Activated CD8-positive, alpha-beta memory T cell treated with anti-CD3 and anti-CD28 coated beads, Interleukin-2, amount 10 ng/mL, durations not matched to agents 7 days and 5 days (primary cell): Measurements from ENCODE around the gene C2CD4B. TPM values are rescaled to one million over a fixed set of nuclear protein-coding genes. Genes with fewer than 3 reads are reported as not detected.

ENCODE experiments used
- ATAC-seq: fragments of 150-1000 bp; cut with Tn5 transposase; one replicate; pipeline ENCODE4 v1.10.0; 2021; ENCODE audit warnings: moderate library complexity
- CTCF ChIA-PET: fragments of 350-600 bp; sonication (Branson Sonifier 250); formaldehyde crosslinking; loops from one replicate; lab custom pipeline; 2021; ENCODE audit warnings: antibody characterized with exemption; lab: Charles Lee
- DNase-seq: peaks from one replicate; pipeline ENCODE4 v3.0.0-alpha.2; 2020
- H3K27ac Mint-ChIP-seq: one replicate; pipeline ENCODE4 v1.8.0; 2021; ENCODE audit warnings: mild to moderate bottlenecking, mixed read lengths
- H3K27me3 Mint-ChIP-seq: one replicate; pipeline ENCODE4 v1.8.0; 2021; ENCODE audit warnings: mixed read lengths
- H3K36me3 Mint-ChIP-seq: one replicate; pipeline ENCODE4 v1.8.0; 2021; ENCODE audit warnings: mild to moderate bottlenecking, mixed read lengths
- H3K4me1 Mint-ChIP-seq: one replicate; pipeline ENCODE4 v1.8.0; 2021; ENCODE audit warnings: mixed read lengths
- H3K4me3 Mint-ChIP-seq: one replicate; pipeline ENCODE4 v1.8.0; 2021; ENCODE audit warnings: mild to moderate bottlenecking, moderate library complexity, mixed read lengths
- H3K9me3 Mint-ChIP-seq: one replicate; pipeline ENCODE4 v1.8.0; 2022; ENCODE audit warnings: low read depth, mixed read lengths
- total RNA-seq, 2 experiments: library from RNA; stranded (reverse); gene quantifications; one replicate each; pipeline ENCODE4 v1.2.3, GENCODE V29; 2021

Gene C2CD4B
- total RNA-seq, 2 experiments from 2014 or later: 0.23 TPM; not detected in 1

- H3K4me3 Mint-ChIP-seq: no peak overlapping the region
- no peaks in the 10 kb centered on the region for H3K36me3 Mint-ChIP-seq
- ATAC-seq (no peak), DNase-seq (no peak)
- no peak overlapping the region for H3K27ac Mint-ChIP-seq
- H3K27me3 Mint-ChIP-seq: peaks cover 50% of the 10 kb centered on the region
- no peaks in the 10 kb centered on the region for H3K4me1 Mint-ChIP-seq
- CTCF ChIA-PET: no interaction called here
- no peaks in the 10 kb centered on the region for H3K9me3 Mint-ChIP-seq
Observed at GRCh38 chr15:62173215-62173614, 8.1 kb upstream of the C2CD4B start.

- no peak for ATAC-seq
- Mint-ChIP-seq H3K4me3 (no peak overlapping the region), H3K27ac (no peak overlapping the region), H3K27me3 (peaks cover 60% of the 10 kb centered on the region), H3K36me3 (no peaks in the 10 kb centered on the region), H3K9me3 (no peaks in the 10 kb centered on the region), H3K4me1 (no peaks in the 10 kb centered on the region)
- CTCF ChIA-PET: no interaction called here
- DNase-seq: no peak
Observed at GRCh38 chr15:62171882-62172281, 6.8 kb upstream of the C2CD4B start.

- Mint-ChIP-seq H3K36me3 (peaks cover 2% of the 10 kb centered on the region), H3K4me3 (no peak overlapping the region), H3K4me1 (peaks cover 13% of the 10 kb centered on the region), H3K27me3 (peaks cover 82% of the 10 kb centered on the region), H3K27ac (no peak overlapping the region), H3K9me3 (no peaks in the 10 kb centered on the region)
- DNase-seq: no peak
- no peak for ATAC-seq
- CTCF ChIA-PET: interaction anchor here (1.2 kb wide), 1 partner anchor 13 kb away, joined by 4 read pairs; no protein-coding TSS in a partner anchor
Observed at GRCh38 chr15:62165793-62166375, 799 bp upstream of the C2CD4B start.

GRCh38 chr15:62164396-62165103 lies 535 bp downstream of the C2CD4B start:
- no peak for DNase-seq
- Mint-ChIP-seq H3K9me3 (no peaks in the 10 kb centered on the region), H3K4me3 (peak overlapping the region; percentile 48), H3K27ac (peak overlapping the region; percentile 7), H3K27me3 (peaks cover 86% of the 10 kb centered on the region), H3K4me1 (peaks cover 13% of the 10 kb centered on the region), H3K36me3 (peaks cover 2% of the 10 kb centered on the region)
- ATAC-seq: peak; percentile 63
- CTCF ChIA-PET: interaction anchor here (0.9 to 1.2 kb wide), 2 partner anchors 14 to 104 kb away, joined by 3 to 4 read pairs; partner anchors contain the start of gene VPS13C

- CTCF ChIA-PET: no interaction called here
- peaks cover 85% of the 10 kb centered on the region for H3K27me3 Mint-ChIP-seq
- DNase-seq (no peak), ATAC-seq (no peak)
- peaks cover 2% of the 10 kb centered on the region for H3K36me3 Mint-ChIP-seq
- H3K27ac Mint-ChIP-seq: no peak overlapping the region
- H3K4me3 Mint-ChIP-seq: no peak overlapping the region
- no peaks in the 10 kb centered on the region for H3K9me3 Mint-ChIP-seq
- peaks cover 13% of the 10 kb centered on the region for H3K4me1 Mint-ChIP-seq
Observed at GRCh38 chr15:62164014-62164395, 1.1 kb downstream of the C2CD4B start.

- ATAC-seq: no peak
- CTCF ChIA-PET: no interaction called here
Observed at GRCh38 chr15:62163397-62164013, 1.6 kb downstream of the C2CD4B start.

GRCh38 chr15:62153228-62153627 lies 11.9 kb downstream of the C2CD4B start:
- peak; percentile 63 for ATAC-seq
- Mint-ChIP-seq H3K4me1 (peaks cover 2% of the 10 kb centered on the region), H3K9me3 (peaks cover 2% of the 10 kb centered on the region), H3K4me3 (no peak overlapping the region), H3K36me3 (peaks cover 2% of the 10 kb centered on the region), H3K27me3 (peaks cover 36% of the 10 kb centered on the region), H3K27ac (no peak overlapping the region)
- CTCF ChIA-PET: no interaction called here
- no peak for DNase-seq

More at GRCh38 chr15:62163397-62164013, 1.6 kb downstream of the C2CD4B start:
- Mint-ChIP-seq H3K4me3 (peak overlapping the region; percentile 17), H3K4me1 (peaks cover 13% of the 10 kb centered on the region), H3K36me3 (peaks cover 2% of the 10 kb centered on the region), H3K27me3 (peaks cover 84% of the 10 kb centered on the region), H3K9me3 (no peaks in the 10 kb centered on the region), H3K27ac (no peak overlapping the region)
- no peak for DNase-seq

GRCh38 chr15:62150445-62150844 lies 14.6 kb downstream of the C2CD4B start:
- Mint-ChIP-seq H3K4me3 (no peak overlapping the region), H3K36me3 (no peaks in the 10 kb centered on the region), H3K27me3 (peaks cover 28% of the 10 kb centered on the region), H3K9me3 (no peaks in the 10 kb centered on the region), H3K4me1 (peaks cover 2% of the 10 kb centered on the region), H3K27ac (no peak overlapping the region)
- CTCF ChIA-PET: no interaction called here
- DNase-seq (no peak), ATAC-seq (no peak)

- Mint-ChIP-seq H3K27ac (no peak overlapping the region), H3K36me3 (no peaks in the 10 kb centered on the region), H3K4me1 (peaks cover 2% of the 10 kb centered on the region), H3K27me3 (peaks cover 21% of the 10 kb centered on the region), H3K4me3 (no peak overlapping the region), H3K9me3 (no peaks in the 10 kb centered on the region)
- CTCF ChIA-PET: no interaction called here
- ATAC-seq (no peak), DNase-seq (no peak)
Observed at GRCh38 chr15:62149729-62150128, 15.4 kb downstream of the C2CD4B start.

GRCh38 chr15:62147551-62147950 lies 17.5 kb downstream of the C2CD4B start:
- CTCF ChIA-PET: no interaction called here
- Mint-ChIP-seq H3K9me3 (no peaks in the 10 kb centered on the region), H3K4me3 (no peak overlapping the region), H3K27ac (no peak overlapping the region), H3K36me3 (no peaks in the 10 kb centered on the region), H3K4me1 (no peaks in the 10 kb centered on the region), H3K27me3 (peaks cover 13% of the 10 kb centered on the region)
- DNase-seq (no peak), ATAC-seq (no peak)

- Mint-ChIP-seq H3K36me3 (no peaks in the 10 kb centered on the region), H3K4me1 (no peaks in the 10 kb centered on the region), H3K27ac (no peak overlapping the region), H3K4me3 (no peak overlapping the region), H3K27me3 (peaks cover 16% of the 10 kb centered on the region), H3K9me3 (no peaks in the 10 kb centered on the region)
- CTCF ChIA-PET: no interaction called here
- DNase-seq: no peak
- ATAC-seq: no peak
Observed at GRCh38 chr15:62147149-62147548, 17.9 kb downstream of the C2CD4B start.

GRCh38 chr15:62145015-62145735 lies 19.9 kb downstream of the C2CD4B start:
- Mint-ChIP-seq H3K4me1 (peaks cover 4% of the 10 kb centered on the region), H3K9me3 (no peaks in the 10 kb centered on the region), H3K36me3 (no peaks in the 10 kb centered on the region), H3K27ac (no peak overlapping the region), H3K27me3 (peaks cover 16% of the 10 kb centered on the region), H3K4me3 (no peak overlapping the region)
- CTCF ChIA-PET: interaction anchor here (1.0 to 1.3 kb wide), 2 partner anchors 109 to 597 kb away, joined by 3 read pairs; no protein-coding TSS in a partner anchor
- no peak for ATAC-seq
- no peak for DNase-seq

- H3K27ac Mint-ChIP-seq: no peak overlapping the region
- H3K27me3 Mint-ChIP-seq: peaks cover 22% of the 10 kb centered on the region
- H3K36me3 Mint-ChIP-seq: no peaks in the 10 kb centered on the region
- H3K4me1 Mint-ChIP-seq: peaks cover 4% of the 10 kb centered on the region
- ATAC-seq (no peak), DNase-seq (no peak)
- H3K9me3 Mint-ChIP-seq: no peaks in the 10 kb centered on the region
- CTCF ChIA-PET: interaction anchor here (0.7 kb wide), 1 partner anchor 110 kb away, joined by 3 read pairs; no protein-coding TSS in a partner anchor
- no peak overlapping the region for H3K4me3 Mint-ChIP-seq
Observed at GRCh38 chr15:62142736-62143135, 22.3 kb downstream of the C2CD4B start.
